ENCODE results near the gene LKAAEAR1. TPM values are rescaled to one million over a fixed set of nuclear protein-coding genes. Genes with fewer than 3 reads are reported as not detected.

LKAAEAR1 gene
- total RNA-seq, 5 donors from 2014 or later (not counting 1 experiment from before 2014, with no cell fraction given), result 0.30 to 0.86 (median 0.35) TPM; not detected in 2

GRCh38 chr20:64047968-64048401, 36.2 kb downstream of the LKAAEAR1 start:
- no peaks in the 10 kb centered on the region for H3K9me3 ChIP-seq
- peaks cover 7 to 42% of the 10 kb centered on the region in 2 donors for H3K27me3 Mint-ChIP-seq
- no peak overlapping the region for H3K27ac Mint-ChIP-seq
- WGBS (ENCODE audit: insufficient coverage), result 41% methylated on average over 48 of the region's 49 CpGs
- no peak overlapping the region for H3K27ac ChIP-seq (ENCODE audit: low read length)
- peak in 2 of 4 experiments; percentile 33 to 34 for ATAC-seq (replicated peaks in 1 of 4)
- no peaks in the 10 kb centered on the region for H3K36me3 ChIP-seq (ENCODE audit: control insufficient read depth in 2 of 2, extremely low read depth in 1 of 2, insufficient read depth in 1 of 2, low read length in 1 of 2)
- H3K27me3 ChIP-seq (replicated peaks in 1 of 2; ENCODE audit: control insufficient read depth in 2 of 2, extremely low read depth in 1 of 2, insufficient read depth in 2 of 2, low read length in 1 of 2), result peaks cover 0 to 68% of the 10 kb centered on the region in 2 experiments
- H3K4me1 Mint-ChIP-seq, result peaks cover 17 to 39% (median 38%) of the 10 kb centered on the region in 3 donors
- no peak for DNase-seq
- peak overlapping the region in 1 of 2 donors; percentile 17 for H3K4me3 ChIP-seq (ENCODE audit: control insufficient read depth in 1 of 2, extremely low read depth in 1 of 2, low read length in 1 of 2)
- POLR2A ChIA-PET, result no interaction called here
- CTCF ChIA-PET, result no interaction called here
- peaks cover 9 to 23% of the 10 kb centered on the region in 2 experiments for H3K4me1 ChIP-seq (ENCODE audit: control insufficient read depth in 1 of 2, extremely low read depth in 1 of 2, insufficient read depth in 2 of 2, low read length in 2 of 2)
- peak overlapping the region in 2 of 3 donors; percentile 28 to 57 for H3K4me3 Mint-ChIP-seq
- no peaks in the 10 kb centered on the region for H3K9me3 Mint-ChIP-seq
- no peaks in the 10 kb centered on the region for H3K36me3 Mint-ChIP-seq

- H3K4me3 Mint-ChIP-seq, result peak overlapping the region in 1 of 3 donors; percentile 55
- POLR2A ChIA-PET, result no interaction called here
- H3K9me3 ChIP-seq, result no peaks in the 10 kb centered on the region
Measured at GRCh38 chr20:64047046-64047389, 37.2 kb downstream of the LKAAEAR1 start.

GRCh38 chr20:64045346-64046011, 38.7 kb downstream of the LKAAEAR1 start:
- Histone ChIP-seq H3K4me1 (ENCODE audit: control insufficient read depth in 1 of 2, extremely low read depth in 1 of 2, insufficient read depth in 2 of 2, low read length in 2 of 2) (peaks cover 19 to 40% of the 10 kb centered on the region in 2 experiments), H3K27ac (ENCODE audit: low read length) (no peak overlapping the region)
- no peak overlapping the region for H3K4me3 Mint-ChIP-seq

More at GRCh38 chr20:64047046-64047389, 37.2 kb downstream of the LKAAEAR1 start:
- no peaks in the 10 kb centered on the region for H3K9me3 Mint-ChIP-seq
- no peak for DNase-seq
- WGBS (ENCODE audit: insufficient coverage), result 94% methylated on average over 8 of the region's 8 CpGs
- CTCF ChIA-PET, result interaction anchor here in 1 of 2 donors (0.6 kb wide), 1 partner anchor 28 kb away, joined by 10 read pairs; no protein-coding TSS in a partner anchor
- Histone ChIP-seq H3K27me3 (replicated peaks in 1 of 2; ENCODE audit: control insufficient read depth in 2 of 2, extremely low read depth in 1 of 2, insufficient read depth in 2 of 2, low read length in 1 of 2) (peaks cover 0 to 60% of the 10 kb centered on the region in 2 experiments), H3K36me3 (ENCODE audit: control insufficient read depth in 2 of 2, extremely low read depth in 1 of 2, insufficient read depth in 1 of 2, low read length in 1 of 2) (no peaks in the 10 kb centered on the region), H3K4me1 (ENCODE audit: control insufficient read depth in 1 of 2, extremely low read depth in 1 of 2, insufficient read depth in 2 of 2, low read length in 2 of 2) (peaks cover 10 to 28% of the 10 kb centered on the region in 2 experiments), H3K27ac (ENCODE audit: low read length) (no peak overlapping the region), H3K4me3 (ENCODE audit: control insufficient read depth in 1 of 2, extremely low read depth in 1 of 2, low read length in 1 of 2) (no peak overlapping the region)
- no peak for ATAC-seq (replicated peaks in 1 of 4)
- peaks cover 6 to 37% of the 10 kb centered on the region in 2 donors for H3K27me3 Mint-ChIP-seq
- H3K27ac Mint-ChIP-seq, result peak overlapping the region in 1 of 2 donors; percentile 5
- H3K4me1 Mint-ChIP-seq, result peaks cover 19 to 40% (median 39%) of the 10 kb centered on the region in 3 donors
- H3K36me3 Mint-ChIP-seq, result no peaks in the 10 kb centered on the region

GRCh38 chr20:64044484-64045247, 39.5 kb downstream of the LKAAEAR1 start:
- peaks cover 6 to 21% of the 10 kb centered on the region in 2 donors for H3K27me3 Mint-ChIP-seq
- no peak overlapping the region for H3K27ac ChIP-seq (ENCODE audit: low read length)
- peaks cover 0 to 56% of the 10 kb centered on the region in 2 experiments for H3K27me3 ChIP-seq (replicated peaks in 1 of 2; ENCODE audit: control insufficient read depth in 2 of 2, extremely low read depth in 1 of 2, insufficient read depth in 2 of 2, low read length in 1 of 2)
- ATAC-seq (replicated peaks in 1 of 4), result no peak
- peak overlapping the region; percentile 39 to 66 for H3K27ac Mint-ChIP-seq
- ChIA-PET POLR2A (interaction anchor here in 1 of 2 donors (0.6 kb wide), 1 partner anchor 468 kb away, joined by 3 read pairs; no protein-coding TSS in a partner anchor), CTCF (no interaction called here)
- H3K4me3 Mint-ChIP-seq, result peak overlapping the region in 2 of 3 donors; percentile 31 to 35
- H3K36me3 ChIP-seq (ENCODE audit: control insufficient read depth in 2 of 2, extremely low read depth in 1 of 2, insufficient read depth in 1 of 2, low read length in 1 of 2), result no peaks in the 10 kb centered on the region
- H3K9me3 Mint-ChIP-seq, result no peaks in the 10 kb centered on the region
- 82% methylated on average over 5 of the region's 14 CpGs for WGBS (ENCODE audit: insufficient coverage)
- H3K4me1 ChIP-seq (ENCODE audit: control insufficient read depth in 1 of 2, extremely low read depth in 1 of 2, insufficient read depth in 2 of 2, low read length in 2 of 2), result peaks cover 21 to 41% of the 10 kb centered on the region in 2 experiments
- no peaks in the 10 kb centered on the region for H3K36me3 Mint-ChIP-seq
- no peak for DNase-seq
- H3K4me3 ChIP-seq (ENCODE audit: control insufficient read depth in 1 of 2, extremely low read depth in 1 of 2, low read length in 1 of 2), result no peak overlapping the region
- peaks cover 36 to 54% (median 54%) of the 10 kb centered on the region in 3 donors for H3K4me1 Mint-ChIP-seq
- H3K9me3 ChIP-seq, result no peaks in the 10 kb centered on the region

More at GRCh38 chr20:64045346-64046011, 38.7 kb downstream of the LKAAEAR1 start:
- ATAC-seq (replicated peaks in 1 of 4) (no peak), DNase-seq (no peak)
- Mint-ChIP-seq H3K27me3 (peaks cover 6 to 27% of the 10 kb centered on the region in 2 donors), H3K27ac (peak overlapping the region; percentile 53 to 72), H3K4me1 (peaks cover 28 to 49% (median 46%) of the 10 kb centered on the region in 3 donors), H3K36me3 (no peaks in the 10 kb centered on the region), H3K9me3 (no peaks in the 10 kb centered on the region)
- no peak overlapping the region for H3K4me3 ChIP-seq (ENCODE audit: control insufficient read depth in 1 of 2, extremely low read depth in 1 of 2, low read length in 1 of 2)
- 78% methylated on average over 10 of the region's 11 CpGs for WGBS (ENCODE audit: insufficient coverage)
- ChIA-PET POLR2A (no interaction called here), CTCF (no interaction called here)
- H3K27me3 ChIP-seq (replicated peaks in 1 of 2; ENCODE audit: control insufficient read depth in 2 of 2, extremely low read depth in 1 of 2, insufficient read depth in 2 of 2, low read length in 1 of 2), result peaks cover 0 to 56% of the 10 kb centered on the region in 2 experiments
- H3K9me3 ChIP-seq, result no peaks in the 10 kb centered on the region
- no peaks in the 10 kb centered on the region for H3K36me3 ChIP-seq (ENCODE audit: control insufficient read depth in 2 of 2, extremely low read depth in 1 of 2, insufficient read depth in 1 of 2, low read length in 1 of 2)

GRCh38 chr20:64043768-64044167, 40.4 kb downstream of the LKAAEAR1 start:
- no CpG with 5 or more reads among the region's 9 CpGs for WGBS (ENCODE audit: insufficient coverage)
- peaks cover 39 to 59% (median 57%) of the 10 kb centered on the region in 3 donors for H3K4me1 Mint-ChIP-seq
- H3K9me3 Mint-ChIP-seq, result no peaks in the 10 kb centered on the region
- CTCF ChIA-PET, result interaction anchor here in 1 of 2 donors (0.7 kb wide), 1 partner anchor 1250 kb away, joined by 4 read pairs; no protein-coding TSS in a partner anchor
- Histone ChIP-seq H3K9me3 (no peaks in the 10 kb centered on the region), H3K4me1 (ENCODE audit: control insufficient read depth in 1 of 2, extremely low read depth in 1 of 2, insufficient read depth in 2 of 2, low read length in 2 of 2) (peaks cover 24 to 47% of the 10 kb centered on the region in 2 experiments), H3K27ac (ENCODE audit: low read length) (no peak overlapping the region), H3K36me3 (ENCODE audit: control insufficient read depth in 2 of 2, extremely low read depth in 1 of 2, insufficient read depth in 1 of 2, low read length in 1 of 2) (no peaks in the 10 kb centered on the region), H3K4me3 (ENCODE audit: control insufficient read depth in 1 of 2, extremely low read depth in 1 of 2, low read length in 1 of 2) (no peak overlapping the region), H3K27me3 (replicated peaks in 1 of 2; ENCODE audit: control insufficient read depth in 2 of 2, extremely low read depth in 1 of 2, insufficient read depth in 2 of 2, low read length in 1 of 2) (peaks cover 0 to 54% of the 10 kb centered on the region in 2 experiments)
- no peak for DNase-seq
- POLR2A ChIA-PET, result interaction anchor here (0.6 kb wide), 2 partner anchors 25 to 467 kb away, joined by 3 to 4 read pairs; no protein-coding TSS in a partner anchor
- peak overlapping the region; percentile 68 to 91 for H3K27ac Mint-ChIP-seq
- peaks cover 6 to 20% of the 10 kb centered on the region in 2 donors for H3K27me3 Mint-ChIP-seq
- H3K4me3 Mint-ChIP-seq, result peak overlapping the region; percentile 46 to 73 (median 61)
- ATAC-seq (replicated peaks in 1 of 4), result no peak
- no peaks in the 10 kb centered on the region for H3K36me3 Mint-ChIP-seq
